Astrocyte (in vitro differentiated cells and primary cell): Measurements from ENCODE around the gene IDS. TPM values are rescaled to one million over a fixed set of nuclear protein-coding genes. Genes with fewer than 3 reads are reported as not detected.

Source experiments
- DNase-seq: peaks from one replicate; pipeline ENCODE4 v3.0.0-alpha.2; 2010; ENCODE audit warnings: low read depth
- FAIRE-seq: peaks from 2 replicates; lab custom pipeline; 2011; peaks lifted over from hg19 to GRCh38; lab: Jason Lieb, UNC
- H2AFZ ChIP-seq: 2 replicates; pipeline ENCODE4 v1.6.0; 2012; ENCODE audit warnings: low read depth, low read length, inconsistent platforms
- H3K27ac ChIP-seq: 2 replicates; pipeline ENCODE4 v1.5.1; 2011; ENCODE audit warnings: low read depth, low read length, inconsistent platforms
- H3K27me3 ChIP-seq: 2 replicates; pipeline ENCODE4 v1.6.0; 2011; ENCODE audit warnings: low read length, inconsistent platforms; ENCODE audit not compliant: insufficient read depth
- H3K36me3 ChIP-seq: 2 replicates; pipeline ENCODE4 v1.5.1; 2011; ENCODE audit warnings: low read length, inconsistent platforms; ENCODE audit not compliant: insufficient read depth
- H3K4me1 ChIP-seq: 2 replicates; pipeline ENCODE4 v1.5.1; 2011; ENCODE audit warnings: low read length, inconsistent platforms; ENCODE audit not compliant: insufficient read depth
- H3K4me2 ChIP-seq: 2 replicates; pipeline ENCODE4 v1.6.0; 2012; ENCODE audit warnings: low read length, inconsistent platforms
- H3K4me3 ChIP-seq: 2 replicates; pipeline ENCODE4 v1.5.1; 2011; ENCODE audit warnings: low read depth, mild to moderate bottlenecking, low read length, inconsistent platforms; ENCODE audit not compliant: insufficient read depth
- H3K79me2 ChIP-seq: 2 replicates; pipeline ENCODE4 v1.6.0; 2012; ENCODE audit warnings: mild to moderate bottlenecking, low read length, inconsistent platforms; ENCODE audit not compliant: insufficient read depth
- H3K9ac ChIP-seq: 2 replicates; pipeline ENCODE4 v1.6.0; 2012; ENCODE audit warnings: mild to moderate bottlenecking, low read length, inconsistent platforms
- H3K9me3 ChIP-seq: 2 replicates; pipeline ENCODE4 v1.5.1; 2012; ENCODE audit warnings: low read depth, mild to moderate bottlenecking, low read length, inconsistent platforms; ENCODE audit not compliant: insufficient read depth
- H4K20me1 ChIP-seq: 2 replicates; pipeline ENCODE4 v1.6.0; 2012; ENCODE audit warnings: low read length, inconsistent platforms; ENCODE audit not compliant: insufficient read depth
- H3K27ac Mint-ChIP-seq: one replicate; pipeline ENCODE4 v1.8.0; 2021; ENCODE audit warnings: mild to moderate bottlenecking, mixed read lengths; ENCODE audit not compliant: unreplicated experiment
- H3K27me3 Mint-ChIP-seq: one replicate; pipeline ENCODE4 v1.8.0; 2021; ENCODE audit warnings: low read depth, mixed read lengths; ENCODE audit not compliant: unreplicated experiment
- H3K36me3 Mint-ChIP-seq: one replicate; pipeline ENCODE4 v1.8.0; 2021; ENCODE audit warnings: low read depth, mixed read lengths; ENCODE audit not compliant: unreplicated experiment
- H3K4me1 Mint-ChIP-seq: one replicate; pipeline ENCODE4 v1.8.0; 2021; ENCODE audit warnings: low read depth, mixed read lengths; ENCODE audit not compliant: unreplicated experiment
- H3K4me3 Mint-ChIP-seq: one replicate; pipeline ENCODE4 v1.8.0; 2021; ENCODE audit warnings: mild to moderate bottlenecking, moderate library complexity, mixed read lengths; ENCODE audit not compliant: unreplicated experiment
- H3K9me3 Mint-ChIP-seq: one replicate; pipeline ENCODE4 v1.8.0; 2021; ENCODE audit warnings: mild to moderate bottlenecking, mixed read lengths; ENCODE audit not compliant: unreplicated experiment
- CTCF ChIP-seq: IDR thresholded peaks from 2 replicates; pipeline ENCODE4 v1.5.1; 2011; ENCODE audit warnings: low read depth, mild to moderate bottlenecking, inconsistent platforms, low read length, moderate library complexity; ENCODE audit not compliant: insufficient read depth
- EZH2 ChIP-seq: IDR thresholded peaks from 2 replicates; pipeline ENCODE4 v1.6.1; 2012; ENCODE audit warnings: mild to moderate bottlenecking, low read length, inconsistent platforms; ENCODE audit not compliant: insufficient read depth
- total RNA-seq: library from RNA; stranded (reverse); gene quantifications from 2 replicates; pipeline ENCODE4 v1.2.1, GENCODE V29; 2021

IDS gene
- total RNA-seq, 1 donor from 2014 or later, result 130 TPM

DNA sequence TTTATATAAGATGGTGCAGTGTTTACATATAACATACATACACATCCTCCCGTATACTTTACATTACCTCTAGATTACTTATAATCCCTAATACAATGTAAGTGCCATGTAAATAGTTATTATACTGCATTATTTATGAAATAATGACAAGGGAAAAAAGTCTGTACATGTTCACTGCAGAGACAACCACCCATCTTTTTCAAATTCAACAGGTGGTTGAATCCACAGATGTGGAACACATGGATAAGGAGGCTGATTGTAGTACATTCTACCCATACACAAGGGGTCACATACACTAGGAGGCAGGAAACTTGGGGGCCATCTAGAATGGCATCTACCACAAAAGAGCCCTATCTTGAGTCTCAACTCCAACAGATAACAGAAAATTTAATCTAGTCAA is 3.4 kb upstream of the IDS start:
- TF ChIP-seq EZH2 (no peak), CTCF (no peak)
- no peak overlapping the region for H3K4me3 ChIP-seq
- H3K36me3 ChIP-seq, result no peaks in the 10 kb centered on the region
- no peak overlapping the region for H3K4me2 ChIP-seq
- no peak for DNase-seq
- Mint-ChIP-seq H3K36me3 (no peaks in the 10 kb centered on the region), H3K9me3 (no peaks in the 10 kb centered on the region), H3K27ac (no peak overlapping the region), H3K27me3 (no peaks in the 10 kb centered on the region), H3K4me3 (no peak overlapping the region), H3K4me1 (peaks cover 3% of the 10 kb centered on the region)
- peaks cover 16% of the 10 kb centered on the region for H3K4me1 ChIP-seq
- no peak overlapping the region for H3K9ac ChIP-seq
- H3K79me2 ChIP-seq, result peaks cover 10% of the 10 kb centered on the region
- peak; percentile 41 for FAIRE-seq
- H4K20me1 ChIP-seq, result peaks cover 7% of the 10 kb centered on the region
- no peaks in the 10 kb centered on the region for H3K27me3 ChIP-seq
- no peak overlapping the region for H2AFZ ChIP-seq
- H3K27ac ChIP-seq, result no peak overlapping the region
- no peaks in the 10 kb centered on the region for H3K9me3 ChIP-seq

DNA sequence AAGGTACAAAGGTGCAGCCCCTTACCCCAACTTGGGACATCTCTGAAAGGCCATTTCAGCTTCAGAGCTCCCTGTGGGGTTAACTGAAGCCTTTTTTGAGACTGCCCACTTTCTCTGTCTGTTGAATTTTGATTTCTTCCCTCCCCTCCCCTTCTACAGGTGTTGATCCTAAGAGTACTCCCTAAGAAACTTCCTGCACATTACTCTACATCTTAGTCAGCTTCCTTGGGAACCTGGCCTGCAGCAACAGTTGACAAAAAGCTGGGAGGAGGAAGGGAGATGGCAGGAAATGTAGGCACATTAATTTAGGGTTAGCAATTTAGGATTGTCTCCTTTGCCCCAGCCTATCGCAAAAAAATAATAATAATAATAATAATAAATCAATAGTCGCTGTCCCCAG is 1.2 kb upstream of the IDS start:
- FAIRE-seq (no peak), DNase-seq (no peak)
- TF ChIP-seq CTCF, result no peak
- TF ChIP-seq EZH2, result no peak
- peaks cover 26% of the 10 kb centered on the region for H3K79me2 ChIP-seq
- no peaks in the 10 kb centered on the region for H3K9me3 Mint-ChIP-seq
- H4K20me1 ChIP-seq, result peaks cover 13% of the 10 kb centered on the region
- no peaks in the 10 kb centered on the region for H3K36me3 ChIP-seq
- H3K27ac Mint-ChIP-seq, result no peak overlapping the region
- H3K4me1 ChIP-seq, result peaks cover 19% of the 10 kb centered on the region
- H3K4me1 Mint-ChIP-seq, result peaks cover 3% of the 10 kb centered on the region
- no peak overlapping the region for H3K9ac ChIP-seq
- H3K4me2 ChIP-seq, result no peak overlapping the region
- no peaks in the 10 kb centered on the region for H3K27me3 Mint-ChIP-seq
- H2AFZ ChIP-seq, result no peak overlapping the region
- no peaks in the 10 kb centered on the region for H3K9me3 ChIP-seq
- no peaks in the 10 kb centered on the region for H3K27me3 ChIP-seq
- peaks cover 2% of the 10 kb centered on the region for H3K36me3 Mint-ChIP-seq
- H3K4me3 Mint-ChIP-seq, result no peak overlapping the region
- no peak overlapping the region for H3K27ac ChIP-seq
- no peak overlapping the region for H3K4me3 ChIP-seq

DNA sequence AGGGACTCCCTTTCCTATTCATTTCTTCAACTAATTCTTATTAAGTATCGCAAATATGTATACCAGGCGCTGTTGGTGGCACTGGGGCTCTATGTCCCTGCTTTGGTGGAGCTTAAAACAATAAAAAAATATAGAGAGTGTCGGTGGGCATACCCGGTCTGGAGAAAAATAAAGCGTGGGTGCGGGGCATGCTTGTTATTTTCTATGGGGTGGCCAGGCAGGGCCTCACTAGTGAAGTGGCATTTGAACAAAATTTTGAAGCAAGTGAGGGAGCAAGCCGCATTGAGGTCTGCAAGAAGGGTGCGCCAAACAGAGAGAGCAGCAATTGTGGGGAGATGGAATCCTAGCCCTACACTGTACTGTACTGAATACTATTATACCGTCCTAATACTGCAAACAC is 565 bp upstream of the IDS start:
- TF ChIP-seq CTCF (no peak), EZH2 (no peak)
- peaks cover 29% of the 10 kb centered on the region for H3K79me2 ChIP-seq

More for the DNA sequence above, 565 bp upstream of the IDS start:
- Histone ChIP-seq H3K27ac (no peak overlapping the region), H4K20me1 (peaks cover 18% of the 10 kb centered on the region), H2AFZ (peak overlapping the region; percentile 60), H3K9ac (peak overlapping the region; percentile 97), H3K9me3 (no peaks in the 10 kb centered on the region), H3K27me3 (no peaks in the 10 kb centered on the region), H3K4me2 (peak overlapping the region; percentile 100), H3K4me1 (peaks cover 14% of the 10 kb centered on the region), H3K4me3 (no peak overlapping the region), H3K36me3 (no peaks in the 10 kb centered on the region)
- no peaks in the 10 kb centered on the region for H3K4me1 Mint-ChIP-seq
- peak overlapping the region; percentile 57 for H3K4me3 Mint-ChIP-seq
- peaks cover 2% of the 10 kb centered on the region for H3K36me3 Mint-ChIP-seq
- FAIRE-seq (no peak), DNase-seq (no peak)
- no peak overlapping the region for H3K27ac Mint-ChIP-seq
- no peaks in the 10 kb centered on the region for H3K9me3 Mint-ChIP-seq
- H3K27me3 Mint-ChIP-seq, result no peaks in the 10 kb centered on the region
